Neural crest cell (in vitro differentiated cells): ENCODE results near the gene CARM1. TPM values are rescaled to one million over a fixed set of nuclear protein-coding genes. Genes with fewer than 3 reads are reported as not detected.

Experiments used
- DNase-seq: peaks from one replicate; pipeline ENCODE4 v3.0.0; 2021; ENCODE audit warnings: low read depth, mixed read lengths, low spot score
- H3K27ac Mint-ChIP-seq: one replicate; pipeline ENCODE4 v1.8.0; 2021; ENCODE audit warnings: mild to moderate bottlenecking, mixed read lengths; ENCODE audit not compliant: unreplicated experiment
- H3K27me3 Mint-ChIP-seq: 2 replicates; pipeline ENCODE4 v1.8.0; 2021; ENCODE audit warnings: low read depth, mild to moderate bottlenecking, mixed read lengths
- H3K36me3 Mint-ChIP-seq: 2 replicates; pipeline ENCODE4 v1.8.0; 2021; ENCODE audit warnings: low read depth, mild to moderate bottlenecking, mixed read lengths
- H3K4me1 Mint-ChIP-seq: 2 replicates; pipeline ENCODE4 v1.8.0; 2021; ENCODE audit warnings: mixed read lengths
- H3K4me3 Mint-ChIP-seq: one replicate; pipeline ENCODE4 v1.8.0; 2021; ENCODE audit warnings: mild to moderate bottlenecking, mixed read lengths
- H3K9me3 Mint-ChIP-seq: 2 replicates; pipeline ENCODE4 v1.8.0; 2021; ENCODE audit warnings: mixed read lengths
- total RNA-seq: library from RNA; stranded (reverse); gene quantifications from 2 replicates; pipeline ENCODE4 v1.2.1, GENCODE V29; 2021
- TF ChIP-seq, protein P1 (sequence below): fragments of 200-600 bp; sonication (generic); conservative IDR thresholded peaks from 2 replicates; pipeline ENCODE4 v1.5.0; 2021; ENCODE audit warnings: antibody characterized with exemption, mild to moderate bottlenecking

The CARM1 gene
- total RNA-seq, 1 donor from 2014 or later, result 99.6 TPM

DNA sequence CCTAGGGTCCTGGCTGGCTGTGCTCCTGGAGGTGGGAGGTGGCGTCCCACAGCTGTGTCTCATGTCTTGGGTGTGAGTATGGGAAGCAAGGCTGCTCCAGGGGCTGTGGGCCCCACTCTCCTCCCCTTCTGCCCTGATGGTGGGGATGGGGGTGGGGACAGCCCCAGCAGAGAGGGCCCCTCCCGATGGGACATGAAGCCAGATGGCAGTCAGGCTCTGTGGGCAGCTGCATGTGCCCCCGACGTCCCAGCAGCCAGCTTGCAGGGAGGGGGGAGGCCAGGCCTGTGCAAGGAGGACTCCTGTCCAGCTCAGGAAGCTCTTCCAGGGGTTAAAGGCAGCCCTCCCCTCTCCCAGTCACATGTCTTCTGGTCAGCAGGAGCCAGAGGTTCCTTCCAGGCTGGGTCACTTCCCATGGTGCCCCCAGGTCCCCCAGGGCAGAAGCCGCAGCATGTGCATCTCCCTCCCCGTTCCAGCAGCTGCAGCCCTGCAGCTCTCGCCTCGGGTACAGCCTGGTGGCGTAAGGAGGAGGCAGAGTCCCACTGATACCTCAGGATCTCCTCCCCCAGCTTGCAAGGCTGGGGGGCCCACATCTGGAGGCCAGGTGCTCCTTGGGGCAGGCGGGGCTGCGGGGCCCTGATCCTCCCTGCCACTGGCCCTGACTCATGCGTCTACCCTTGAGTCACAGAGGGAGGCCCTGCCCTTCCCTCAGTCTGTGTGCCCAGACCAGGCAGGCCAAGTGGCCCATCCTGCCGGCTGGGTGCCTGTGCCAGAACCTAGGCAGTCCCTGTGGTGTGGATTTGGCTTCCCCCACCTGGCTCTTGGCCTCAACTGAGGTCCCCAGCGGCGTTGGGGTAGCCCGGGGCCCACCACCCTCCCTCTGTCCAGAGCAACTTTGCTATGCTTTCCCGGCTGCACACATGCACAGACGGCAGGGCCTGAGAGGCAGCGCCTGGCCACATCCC lies 44.1 kb downstream of the CARM1 start:
- H3K9me3 Mint-ChIP-seq, result no peaks in the 10 kb centered on the region
- no peaks in the 10 kb centered on the region for H3K27me3 Mint-ChIP-seq
- no peak overlapping the region for H3K4me3 Mint-ChIP-seq
- DNase-seq, result no peak
- H3K27ac Mint-ChIP-seq, result no peak overlapping the region
- TF ChIP-seq, protein P1, sequence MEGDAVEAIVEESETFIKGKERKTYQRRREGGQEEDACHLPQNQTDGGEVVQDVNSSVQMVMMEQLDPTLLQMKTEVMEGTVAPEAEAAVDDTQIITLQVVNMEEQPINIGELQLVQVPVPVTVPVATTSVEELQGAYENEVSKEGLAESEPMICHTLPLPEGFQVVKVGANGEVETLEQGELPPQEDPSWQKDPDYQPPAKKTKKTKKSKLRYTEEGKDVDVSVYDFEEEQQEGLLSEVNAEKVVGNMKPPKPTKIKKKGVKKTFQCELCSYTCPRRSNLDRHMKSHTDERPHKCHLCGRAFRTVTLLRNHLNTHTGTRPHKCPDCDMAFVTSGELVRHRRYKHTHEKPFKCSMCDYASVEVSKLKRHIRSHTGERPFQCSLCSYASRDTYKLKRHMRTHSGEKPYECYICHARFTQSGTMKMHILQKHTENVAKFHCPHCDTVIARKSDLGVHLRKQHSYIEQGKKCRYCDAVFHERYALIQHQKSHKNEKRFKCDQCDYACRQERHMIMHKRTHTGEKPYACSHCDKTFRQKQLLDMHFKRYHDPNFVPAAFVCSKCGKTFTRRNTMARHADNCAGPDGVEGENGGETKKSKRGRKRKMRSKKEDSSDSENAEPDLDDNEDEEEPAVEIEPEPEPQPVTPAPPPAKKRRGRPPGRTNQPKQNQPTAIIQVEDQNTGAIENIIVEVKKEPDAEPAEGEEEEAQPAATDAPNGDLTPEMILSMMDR, result no peak
- no peaks in the 10 kb centered on the region for H3K4me1 Mint-ChIP-seq
- no peaks in the 10 kb centered on the region for H3K36me3 Mint-ChIP-seq

DNA sequence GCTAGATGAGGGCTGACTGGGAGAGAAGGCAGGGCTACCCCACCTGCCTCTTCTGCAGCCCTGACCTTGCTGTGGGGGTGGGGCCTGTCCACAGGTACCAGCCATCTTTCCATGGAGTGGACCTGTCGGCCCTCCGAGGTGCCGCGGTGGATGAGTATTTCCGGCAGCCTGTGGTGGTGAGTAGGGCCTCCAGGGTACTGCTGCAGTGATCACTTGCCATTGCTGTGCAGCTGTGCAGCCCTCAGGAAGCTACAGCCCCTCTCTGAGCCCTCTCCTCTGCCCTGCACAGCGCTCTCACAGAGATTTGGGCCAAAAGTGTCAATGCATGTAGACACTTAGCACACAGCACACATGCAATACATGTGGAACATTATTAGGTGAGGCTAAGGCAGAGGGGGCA lies 45.2 kb downstream of the CARM1 start:
- TF ChIP-seq, protein P1, result no peak
- no peak overlapping the region for H3K4me3 Mint-ChIP-seq
- DNase-seq, result no peak
- no peaks in the 10 kb centered on the region for H3K4me1 Mint-ChIP-seq
- H3K27me3 Mint-ChIP-seq, result no peaks in the 10 kb centered on the region
- no peaks in the 10 kb centered on the region for H3K9me3 Mint-ChIP-seq
- H3K36me3 Mint-ChIP-seq, result no peaks in the 10 kb centered on the region
- H3K27ac Mint-ChIP-seq, result no peak overlapping the region

DNA sequence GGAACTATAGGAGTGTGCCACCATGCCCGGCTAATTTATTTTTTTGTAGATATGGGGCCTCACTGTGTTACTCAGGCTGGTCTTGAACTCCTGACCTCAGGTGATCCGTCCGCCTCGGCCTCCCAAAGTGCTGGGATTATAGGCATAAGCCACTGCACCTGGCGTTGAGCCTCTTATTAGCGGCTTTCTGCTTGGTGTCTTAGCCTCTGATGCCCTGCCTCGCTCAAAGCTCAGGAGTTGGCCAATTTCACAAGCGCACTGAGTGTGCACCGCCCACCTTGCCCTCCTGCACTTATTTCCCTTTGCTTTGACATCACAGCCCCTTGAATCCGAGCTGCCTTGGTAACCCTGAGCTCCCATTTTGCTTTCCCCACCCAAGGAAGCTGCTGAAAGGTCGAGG lies 47.0 kb downstream of the CARM1 start:
- H3K27me3 Mint-ChIP-seq, result no peaks in the 10 kb centered on the region
- H3K27ac Mint-ChIP-seq, result no peak overlapping the region

DNA sequence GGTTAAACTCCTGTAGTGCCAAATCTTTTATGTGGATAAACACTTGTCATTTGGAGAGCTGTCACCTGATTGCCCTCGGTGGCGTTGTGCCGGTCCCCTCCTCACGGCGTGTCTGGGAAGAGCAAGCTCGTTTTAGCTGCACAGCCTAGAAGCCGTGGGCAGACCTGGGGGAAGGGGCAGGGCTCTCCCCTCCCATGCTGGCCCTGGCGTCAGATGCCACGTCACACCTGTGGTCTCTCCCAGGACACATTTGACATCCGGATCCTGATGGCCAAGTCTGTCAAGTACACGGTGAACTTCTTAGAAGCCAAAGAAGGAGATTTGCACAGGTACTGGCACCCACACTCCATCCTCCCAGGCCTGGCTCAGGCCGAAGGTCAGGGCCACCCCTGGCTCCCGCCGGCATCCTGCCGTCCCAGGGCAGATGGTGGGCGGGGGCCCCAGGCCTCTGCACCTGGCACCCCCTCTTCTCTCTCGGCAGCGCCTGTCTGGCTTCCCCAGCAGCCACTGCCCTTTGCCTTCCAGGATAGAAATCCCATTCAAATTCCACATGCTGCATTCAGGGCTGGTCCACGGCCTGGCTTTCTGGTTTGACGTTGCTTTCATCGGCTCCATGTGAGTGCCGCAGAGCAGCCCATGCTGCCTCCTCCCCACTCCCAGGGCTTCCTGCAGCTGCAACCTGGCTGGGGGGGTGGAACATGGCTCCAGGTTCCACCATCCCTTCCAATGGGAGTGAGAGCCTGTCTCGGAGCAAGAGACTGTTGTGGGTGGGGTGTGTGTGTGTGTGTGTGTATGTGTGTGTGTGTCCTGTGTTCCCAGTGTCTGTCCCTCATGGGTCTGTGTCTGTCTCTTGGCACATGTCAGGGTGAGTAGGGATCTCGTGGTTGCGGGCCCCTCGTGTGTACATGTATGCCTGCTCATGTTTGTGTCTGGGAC lies 48.3 kb downstream of the CARM1 start:
- Mint-ChIP-seq H3K9me3 (no peaks in the 10 kb centered on the region), H3K4me3 (no peak overlapping the region), H3K27me3 (no peaks in the 10 kb centered on the region), H3K36me3 (no peaks in the 10 kb centered on the region), H3K4me1 (no peaks in the 10 kb centered on the region), H3K27ac (no peak overlapping the region)
- no peak for DNase-seq
- TF ChIP-seq, protein P1, result no peak

More for the DNA sequence above, 47.0 kb downstream of the CARM1 start:
- Mint-ChIP-seq H3K4me3 (no peak overlapping the region), H3K36me3 (no peaks in the 10 kb centered on the region), H3K4me1 (no peaks in the 10 kb centered on the region), H3K9me3 (no peaks in the 10 kb centered on the region)
- no peak for DNase-seq
- TF ChIP-seq, protein P1, result no peak

DNA sequence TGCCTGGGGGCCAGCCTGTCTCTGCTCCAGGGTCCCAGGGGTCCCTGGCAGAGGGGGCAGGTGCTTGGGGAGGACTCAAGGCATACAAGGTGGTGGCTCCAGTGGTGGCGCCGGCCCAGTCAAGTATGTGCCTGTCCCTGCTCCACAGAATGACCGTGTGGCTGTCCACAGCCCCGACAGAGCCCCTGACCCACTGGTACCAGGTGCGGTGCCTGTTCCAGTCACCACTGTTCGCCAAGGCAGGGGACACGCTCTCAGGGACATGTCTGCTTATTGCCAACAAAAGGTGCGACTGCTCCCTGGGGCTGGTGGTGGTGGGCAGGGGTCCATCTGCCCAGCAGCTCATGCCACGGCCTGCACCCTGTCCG lies 48.9 kb downstream of the CARM1 start:
- Mint-ChIP-seq H3K27ac (no peak overlapping the region), H3K4me3 (no peak overlapping the region), H3K4me1 (no peaks in the 10 kb centered on the region), H3K36me3 (no peaks in the 10 kb centered on the region), H3K9me3 (no peaks in the 10 kb centered on the region), H3K27me3 (no peaks in the 10 kb centered on the region)
- TF ChIP-seq, protein P1, result no peak
- DNase-seq, result no peak
